Measurements from ENCODE around the gene CLK4.

CLK4 gene

GRCh38 chr5:178553517-178553916 is 73.3 kb downstream of the CLK4 start:
- no peak for DNase-seq

Data from inflammatory macrophage (primary cell).